PC-9 (cell line): ENCODE measurements around the gene TEP1. TPM values are rescaled to one million over a fixed set of nuclear protein-coding genes. Genes with fewer than 3 reads are reported as not detected.

Source experiments
- BruUV-seq: library from RNA; stranded (reverse); fragments of 400-500 nt; replicated peaks from 2 replicates; lab custom pipeline; 2021; lab: Mats Ljungman, UMichigan
- CTCF ChIA-PET: fragments of 300-600 bp; sonication (Branson Sonifier 250); formaldehyde crosslinking; loops from one replicate; lab custom pipeline; 2022; ENCODE audit warnings: antibody characterized with exemption; lab: Charles Lee
- POLR2A ChIA-PET: fragments of 300-600 bp; sonication (Branson Sonifier 250); formaldehyde crosslinking; loops from one replicate; lab custom pipeline; 2022; ENCODE audit warnings: antibody characterized with exemption; ENCODE audit not compliant: unreplicated experiment; lab: Charles Lee
- DNase-seq, 2 experiments: peaks; one replicate each; pipeline versions ENCODE4 v3.0.0 to v3.0.0-alpha.2; 2015 to 2022; ENCODE audit warnings: mixed read lengths in 1 of 2
- H2AFZ ChIP-seq: fragments of 200-600 bp; sonication (generic); 2 replicates; pipeline ENCODE4 v1.8.1; 2017; ENCODE audit warnings: antibody characterized with exemption
- H3F3A ChIP-seq: fragments of 200-600 bp; sonication (generic); 2 replicates; pipeline ENCODE4 v1.8.1; 2017; ENCODE audit warnings: antibody characterized with exemption, mild to moderate bottlenecking, low read depth; ENCODE audit not compliant: insufficient read depth
- H3K27ac ChIP-seq: fragments of 200-600 bp; sonication (generic); 2 replicates; pipeline ENCODE4 v1.6.1; 2016; ENCODE audit warnings: mixed run types
- H3K27me3 ChIP-seq: fragments of 200-600 bp; sonication (generic); 2 replicates; pipeline ENCODE4 v1.6.1; 2016; ENCODE audit warnings: low read depth, mixed run types; ENCODE audit not compliant: insufficient read depth
- H3K36me3 ChIP-seq: fragments of 200-600 bp; sonication (generic); 2 replicates; pipeline ENCODE4 v1.6.1; 2016; ENCODE audit warnings: low read depth, mixed run types
- H3K4me1 ChIP-seq: fragments of 200-600 bp; sonication (generic); replicated peaks from 2 replicates; pipeline ENCODE4 v1.6.1; 2016; ENCODE audit warnings: mixed run types; ENCODE audit not compliant: insufficient read depth
- H3K4me2 ChIP-seq: fragments of 200-600 bp; sonication (generic); 2 replicates; pipeline ENCODE4 v1.6.1; 2017; ENCODE audit warnings: mixed run types
- H3K4me3 ChIP-seq: fragments of 200-600 bp; sonication (generic); 2 replicates; pipeline ENCODE4 v1.6.1; 2016; ENCODE audit warnings: mixed run types
- H3K79me2 ChIP-seq: fragments of 200-600 bp; sonication (generic); 2 replicates; pipeline ENCODE4 v1.6.1; 2017; ENCODE audit warnings: low read depth, mixed run types
- H3K9me2 ChIP-seq: fragments of 200-600 bp; sonication (generic); 2 replicates; pipeline ENCODE4 v1.8.1; 2017; ENCODE audit warnings: mild to moderate bottlenecking; ENCODE audit not compliant: insufficient read depth
- H3K9me3 ChIP-seq: fragments of 200-600 bp; sonication (generic); 2 replicates; pipeline ENCODE4 v1.8.1; 2016; ENCODE audit warnings: low read depth; ENCODE audit not compliant: insufficient read depth
- H4K20me1 ChIP-seq: fragments of 200-600 bp; sonication (generic); 2 replicates; pipeline ENCODE4 v1.8.1; 2017; ENCODE audit not compliant: insufficient read depth
- EZH2 ChIP-seq: fragments of 200-600 bp; sonication (generic); IDR thresholded peaks from 2 replicates; pipeline ENCODE4 v1.8.0; 2017; ENCODE audit warnings: antibody characterized with exemption, low read depth
- intact Hi-C: fragments of 100-400 bp; cut with micrococcal nuclease; formaldehyde crosslinking; loops from one replicate; pipeline ENCODE4 v1.10.0; 2022; ENCODE audit not compliant: unreplicated experiment
- total RNA-seq: library from RNA; stranded (reverse); gene quantifications from 2 replicates; pipeline ENCODE4 v1.2.3, GENCODE V29; 2021
- TF ChIP-seq, protein P1 (sequence below): fragments of 200-600 bp; sonication (generic); conservative IDR thresholded peaks from 2 replicates; pipeline ENCODE4 v1.6.1; 2017; ENCODE audit warnings: mixed run types, antibody characterized with exemption, mild to moderate bottlenecking, moderate library complexity

The TEP1 gene
- total RNA-seq, 1 experiment from 2014 or later: 20.4 TPM

DNA sequence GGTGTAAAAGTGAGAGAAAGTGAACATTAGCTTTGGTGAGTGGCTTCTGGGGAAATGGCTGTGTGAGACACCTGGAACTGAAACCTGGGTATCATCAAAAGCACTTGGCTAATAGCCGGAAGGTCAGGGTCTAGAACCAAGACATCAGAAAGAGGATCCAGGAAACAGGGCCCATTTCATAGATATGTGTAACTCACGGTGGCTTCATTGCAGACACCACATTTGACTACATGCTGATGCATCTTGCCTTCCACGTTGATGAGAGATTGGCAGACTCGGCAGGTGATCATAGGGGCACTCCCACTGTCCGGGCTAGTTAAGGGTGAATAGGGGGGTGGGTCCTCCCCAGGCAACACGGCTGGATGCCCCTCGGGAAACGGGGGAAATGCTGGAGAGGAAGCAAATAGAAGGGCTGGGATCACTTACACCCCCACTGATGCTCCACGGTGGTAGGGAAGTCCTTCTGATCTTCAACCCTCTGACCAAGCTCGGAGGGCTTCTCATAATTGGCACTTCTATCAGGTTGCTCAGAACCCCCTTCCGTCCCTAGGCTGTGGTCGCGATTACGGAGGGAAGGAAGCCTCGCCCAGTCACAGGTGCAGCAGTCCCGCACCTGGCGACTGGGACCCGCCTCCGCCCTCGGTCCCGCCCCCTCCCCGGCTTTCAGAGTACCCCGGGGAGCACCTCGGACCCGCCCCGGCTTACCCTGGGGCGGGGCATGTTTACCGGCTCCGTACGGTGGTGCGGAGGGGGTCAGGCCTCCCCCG, 47.3 kb upstream of the TEP1 start:
- peak overlapping the region; percentile 64 for H3K27ac ChIP-seq
- intact Hi-C loops: loop anchor here (1.0 to 10.0 kb wide), 2 partner anchors 9 to 116 kb away; partner anchors contain the start of genes PARP2 and PNP
- peak overlapping the region; percentile 74 for H3K4me3 ChIP-seq
- no peaks in the 10 kb centered on the region for H3K9me2 ChIP-seq
- peaks cover 18% of the 10 kb centered on the region for H3K4me1 ChIP-seq
- CTCF ChIA-PET: no interaction called here
- peaks cover 42% of the 10 kb centered on the region for H3K79me2 ChIP-seq
- peak; percentile 39 for DNase-seq
- H3K4me2 ChIP-seq: peak overlapping the region; percentile 86
- 0 out of 2 replicates have a peak, but pooled peaks cover 5% of the 10 kb centered on the region for H3K36me3 ChIP-seq
- H4K20me1 ChIP-seq: no peaks in the 10 kb centered on the region
- no TSS peak for BruUV-seq
- H3K9me3 ChIP-seq: no peaks in the 10 kb centered on the region
- no peaks in the 10 kb centered on the region for H3F3A ChIP-seq
- TF ChIP-seq EZH2: no peak
- TF ChIP-seq, protein P1, sequence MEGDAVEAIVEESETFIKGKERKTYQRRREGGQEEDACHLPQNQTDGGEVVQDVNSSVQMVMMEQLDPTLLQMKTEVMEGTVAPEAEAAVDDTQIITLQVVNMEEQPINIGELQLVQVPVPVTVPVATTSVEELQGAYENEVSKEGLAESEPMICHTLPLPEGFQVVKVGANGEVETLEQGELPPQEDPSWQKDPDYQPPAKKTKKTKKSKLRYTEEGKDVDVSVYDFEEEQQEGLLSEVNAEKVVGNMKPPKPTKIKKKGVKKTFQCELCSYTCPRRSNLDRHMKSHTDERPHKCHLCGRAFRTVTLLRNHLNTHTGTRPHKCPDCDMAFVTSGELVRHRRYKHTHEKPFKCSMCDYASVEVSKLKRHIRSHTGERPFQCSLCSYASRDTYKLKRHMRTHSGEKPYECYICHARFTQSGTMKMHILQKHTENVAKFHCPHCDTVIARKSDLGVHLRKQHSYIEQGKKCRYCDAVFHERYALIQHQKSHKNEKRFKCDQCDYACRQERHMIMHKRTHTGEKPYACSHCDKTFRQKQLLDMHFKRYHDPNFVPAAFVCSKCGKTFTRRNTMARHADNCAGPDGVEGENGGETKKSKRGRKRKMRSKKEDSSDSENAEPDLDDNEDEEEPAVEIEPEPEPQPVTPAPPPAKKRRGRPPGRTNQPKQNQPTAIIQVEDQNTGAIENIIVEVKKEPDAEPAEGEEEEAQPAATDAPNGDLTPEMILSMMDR: no peak
- H3K27me3 ChIP-seq: no peaks in the 10 kb centered on the region
- H2AFZ ChIP-seq: peak overlapping the region; percentile 79
- POLR2A ChIA-PET: interaction anchor here (0.5 to 1.4 kb wide), 8 partner anchors 16 to 387 kb away, joined by 3 to 31 read pairs (median 6); partner anchors contain the start of genes CCNB1IP1, PARP2 and TEP1

DNA sequence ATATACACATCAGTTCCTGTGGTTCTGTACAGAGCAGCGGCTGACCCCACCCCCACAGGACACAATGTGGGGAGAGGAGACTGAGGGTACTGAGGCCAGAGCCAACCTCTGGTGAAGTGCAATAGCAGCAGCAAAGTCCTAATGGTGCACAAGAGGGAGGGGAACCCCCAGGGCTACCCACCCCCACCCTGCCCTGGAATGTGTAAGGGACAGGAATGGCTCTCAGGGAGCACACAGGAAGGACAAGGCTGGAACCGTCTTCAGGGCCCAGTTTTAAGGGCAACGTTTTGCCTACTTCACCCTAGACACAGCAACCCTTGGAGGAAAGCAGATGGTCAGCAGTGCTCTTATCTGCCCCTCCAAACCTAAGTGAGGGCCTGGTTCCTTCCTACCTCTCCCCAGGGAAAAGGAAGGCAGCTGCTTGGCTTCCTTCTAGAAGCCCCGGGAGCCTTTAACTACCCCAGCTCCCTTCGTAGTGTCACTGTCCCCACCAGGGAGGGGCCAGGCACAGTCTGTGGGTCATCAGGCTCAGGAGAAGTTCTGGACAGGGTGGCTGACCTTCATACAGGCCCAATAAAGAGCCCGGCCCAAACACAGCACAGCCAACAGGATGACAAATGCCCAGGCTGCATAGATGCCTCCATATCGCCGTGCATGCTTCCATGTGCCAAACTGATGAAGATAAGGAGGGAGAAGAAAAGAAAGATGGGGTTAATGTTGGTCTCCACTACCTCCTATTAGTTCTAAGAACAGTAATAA, 44.9 kb upstream of the TEP1 start:
- ChIA-PET POLR2A (no interaction called here), CTCF (no interaction called here)
- peaks cover 9% of the 10 kb centered on the region for H3F3A ChIP-seq
- no peaks in the 10 kb centered on the region for H3K9me3 ChIP-seq
- H2AFZ ChIP-seq: no peak overlapping the region
- no peaks in the 10 kb centered on the region for H4K20me1 ChIP-seq
- 0 out of 2 replicates have a peak, but pooled peaks cover 5% of the 10 kb centered on the region for H3K36me3 ChIP-seq
- H3K9me2 ChIP-seq: no peaks in the 10 kb centered on the region
- H3K4me3 ChIP-seq: no peak overlapping the region
- no peaks in the 10 kb centered on the region for H3K27me3 ChIP-seq
- no peak overlapping the region for H3K27ac ChIP-seq
- intact Hi-C loops: loop anchor here (10.0 kb wide), 1 partner anchor 147 kb away; no protein-coding TSS in a partner anchor
- no TSS peak for BruUV-seq
- TF ChIP-seq, protein P1: no peak
- TF ChIP-seq EZH2: no peak
- H3K4me2 ChIP-seq: no peak overlapping the region
- peaks cover 23% of the 10 kb centered on the region for H3K4me1 ChIP-seq
- peaks cover 54% of the 10 kb centered on the region for H3K79me2 ChIP-seq
- no peak for DNase-seq

DNA sequence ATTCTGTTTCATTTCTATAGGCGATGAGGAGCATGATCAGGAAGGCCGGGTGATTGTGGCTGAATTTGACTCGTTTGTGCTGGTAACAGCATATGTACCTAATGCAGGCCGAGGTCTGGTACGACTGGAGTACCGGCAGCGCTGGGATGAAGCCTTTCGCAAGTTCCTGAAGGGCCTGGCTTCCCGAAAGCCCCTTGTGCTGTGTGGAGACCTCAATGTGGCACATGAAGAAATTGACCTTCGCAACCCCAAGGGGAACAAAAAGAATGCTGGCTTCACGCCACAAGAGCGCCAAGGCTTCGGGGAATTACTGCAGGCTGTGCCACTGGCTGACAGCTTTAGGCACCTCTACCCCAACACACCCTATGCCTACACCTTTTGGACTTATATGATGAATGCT, 43.7 kb upstream of the TEP1 start:
- no peaks in the 10 kb centered on the region for H3K27me3 ChIP-seq
- peaks cover 59% of the 10 kb centered on the region for H3K79me2 ChIP-seq
- H3K9me2 ChIP-seq: no peaks in the 10 kb centered on the region
- no peak overlapping the region for H3K27ac ChIP-seq
- TF ChIP-seq, protein P1: no peak
- TF ChIP-seq EZH2: no peak
- H3K36me3 ChIP-seq: 0 out of 2 replicates have a peak, but pooled peaks cover 5% of the 10 kb centered on the region
- no peaks in the 10 kb centered on the region for H3K9me3 ChIP-seq
- peaks cover 9% of the 10 kb centered on the region for H3F3A ChIP-seq
- H3K4me2 ChIP-seq: peak overlapping the region; percentile 70; the same call in 1 of the 2 replicates
- no TSS peak for BruUV-seq
- H3K4me3 ChIP-seq: no peak overlapping the region; the same call in 1 of the 2 replicates
- peaks cover 23% of the 10 kb centered on the region for H3K4me1 ChIP-seq
- ChIA-PET CTCF (no interaction called here), POLR2A (no interaction called here)
- H2AFZ ChIP-seq: no peak overlapping the region
- no peak for DNase-seq
- no peaks in the 10 kb centered on the region for H4K20me1 ChIP-seq
- intact Hi-C loops: loop anchor here (10.0 kb wide), 1 partner anchor 148 kb away; no protein-coding TSS in a partner anchor
